ENCODE data around the gene HHIPL1. TPM values are rescaled to one million over a fixed set of nuclear protein-coding genes. Genes with fewer than 3 reads are reported as not detected.

The HHIPL1 gene
- total RNA-seq, 1 donor from 2014 or later: 0.86 TPM

DNA sequence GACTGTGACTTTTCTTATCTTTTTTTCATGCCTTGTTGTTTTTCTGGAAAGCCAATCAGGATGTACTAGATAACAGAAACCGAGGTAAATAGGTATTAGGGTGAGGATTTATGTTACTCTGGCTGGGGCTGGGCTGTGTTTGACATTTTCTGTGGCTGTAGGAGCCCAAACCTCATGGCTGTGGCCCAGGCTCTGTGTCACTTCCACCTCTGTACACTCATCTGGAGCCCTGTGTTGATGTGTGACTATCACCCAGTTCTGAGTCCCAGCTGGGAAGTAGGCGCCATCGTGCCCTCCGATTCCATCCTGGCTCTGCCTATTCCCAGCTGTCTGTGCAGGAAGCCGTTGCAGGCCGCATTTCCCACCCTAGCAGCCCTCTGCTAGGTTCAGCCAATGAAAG is 1.6 kb upstream of the HHIPL1 start:
- DNase-seq (ENCODE audit: low read depth): no peak
- H3K27ac Mint-ChIP-seq (ENCODE audit: unreplicated experiment): no peak overlapping the region

DNA sequence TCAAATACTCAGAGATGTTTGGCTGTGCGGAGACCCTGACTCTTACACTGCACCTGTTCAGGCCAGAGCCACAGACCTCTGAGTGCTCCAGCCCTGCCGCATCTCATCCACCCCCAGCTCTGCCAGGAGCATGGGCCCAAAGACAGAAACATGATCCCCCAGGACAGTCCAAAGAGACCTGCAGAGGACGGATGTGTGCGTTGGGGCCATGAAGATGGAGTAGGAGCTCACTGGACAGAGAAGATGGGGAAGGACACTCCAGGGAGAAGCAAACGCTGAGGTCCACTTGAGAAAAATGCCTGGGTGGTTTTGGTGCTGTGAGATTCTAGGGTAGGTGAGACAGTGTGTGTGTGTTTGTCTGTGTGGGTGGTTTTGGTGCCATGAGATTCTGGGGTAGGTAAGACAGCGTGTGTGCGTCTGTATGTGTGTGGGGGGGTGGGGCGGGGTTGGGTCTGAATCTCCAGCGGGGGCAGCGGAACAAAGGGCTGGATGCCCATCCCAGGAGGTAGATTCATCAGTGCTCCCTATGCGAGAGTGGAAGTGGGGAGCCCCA is 818 bp upstream of the HHIPL1 start:
- no peaks in the 10 kb centered on the region for H3K79me2 ChIP-seq (ENCODE audit: insufficient read depth, low read length)
- H2AFZ ChIP-seq (ENCODE audit: low read depth, low read length): no peak overlapping the region
- no peak overlapping the region for H3K4me3 ChIP-seq (ENCODE audit: insufficient read depth, low read depth, low read length)
- Mint-ChIP-seq H3K27ac (ENCODE audit: unreplicated experiment) (peak overlapping the region; percentile 10), H3K4me3 (ENCODE audit: unreplicated experiment) (peak overlapping the region; percentile 47), H3K4me1 (ENCODE audit: low read depth, unreplicated experiment) (peaks cover 7% of the 10 kb centered on the region), H3K27me3 (ENCODE audit: low read depth, unreplicated experiment) (peaks cover 17% of the 10 kb centered on the region), H3K9me3 (ENCODE audit: unreplicated experiment) (peaks cover under 1% of the 10 kb centered on the region), H3K36me3 (ENCODE audit: low read depth, unreplicated experiment) (no peaks in the 10 kb centered on the region)
- no peak overlapping the region for H3K4me2 ChIP-seq (ENCODE audit: low read length)
- peaks cover 9% of the 10 kb centered on the region for H3K4me1 ChIP-seq (ENCODE audit: insufficient read depth, low read length)
- no peak for FAIRE-seq
- no peak for TF ChIP-seq EZH2 (IDR thresholded peaks at IDR 0.05; ENCODE audit: insufficient read depth, low read length)
- TF ChIP-seq, protein P1, sequence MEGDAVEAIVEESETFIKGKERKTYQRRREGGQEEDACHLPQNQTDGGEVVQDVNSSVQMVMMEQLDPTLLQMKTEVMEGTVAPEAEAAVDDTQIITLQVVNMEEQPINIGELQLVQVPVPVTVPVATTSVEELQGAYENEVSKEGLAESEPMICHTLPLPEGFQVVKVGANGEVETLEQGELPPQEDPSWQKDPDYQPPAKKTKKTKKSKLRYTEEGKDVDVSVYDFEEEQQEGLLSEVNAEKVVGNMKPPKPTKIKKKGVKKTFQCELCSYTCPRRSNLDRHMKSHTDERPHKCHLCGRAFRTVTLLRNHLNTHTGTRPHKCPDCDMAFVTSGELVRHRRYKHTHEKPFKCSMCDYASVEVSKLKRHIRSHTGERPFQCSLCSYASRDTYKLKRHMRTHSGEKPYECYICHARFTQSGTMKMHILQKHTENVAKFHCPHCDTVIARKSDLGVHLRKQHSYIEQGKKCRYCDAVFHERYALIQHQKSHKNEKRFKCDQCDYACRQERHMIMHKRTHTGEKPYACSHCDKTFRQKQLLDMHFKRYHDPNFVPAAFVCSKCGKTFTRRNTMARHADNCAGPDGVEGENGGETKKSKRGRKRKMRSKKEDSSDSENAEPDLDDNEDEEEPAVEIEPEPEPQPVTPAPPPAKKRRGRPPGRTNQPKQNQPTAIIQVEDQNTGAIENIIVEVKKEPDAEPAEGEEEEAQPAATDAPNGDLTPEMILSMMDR (IDR thresholded peaks at IDR 0.05; ENCODE audit: insufficient read depth, low read depth, low read length): no peak
- H3K27me3 ChIP-seq (ENCODE audit: insufficient read depth, low read length): no peaks in the 10 kb centered on the region
- H3K27ac ChIP-seq (ENCODE audit: low read depth, low read length): no peak overlapping the region
- no peak overlapping the region for H3K9ac ChIP-seq (ENCODE audit: low read length)
- H3K36me3 ChIP-seq (ENCODE audit: insufficient read depth, low read length): no peaks in the 10 kb centered on the region
- H4K20me1 ChIP-seq (ENCODE audit: insufficient read depth, low read length): no peaks in the 10 kb centered on the region
- H3K9me3 ChIP-seq (ENCODE audit: insufficient read depth, low read depth, low read length): no peaks in the 10 kb centered on the region
- no peak for DNase-seq (ENCODE audit: low read depth)

More for the DNA sequence above, 1.6 kb upstream of the HHIPL1 start:
- FAIRE-seq: no peak
- peaks cover 5% of the 10 kb centered on the region for H3K4me1 ChIP-seq (ENCODE audit: insufficient read depth, low read length)
- peaks cover 16% of the 10 kb centered on the region for H3K27me3 Mint-ChIP-seq (ENCODE audit: low read depth, unreplicated experiment)
- no peaks in the 10 kb centered on the region for H3K27me3 ChIP-seq (ENCODE audit: insufficient read depth, low read length)
- H3K4me1 Mint-ChIP-seq (ENCODE audit: low read depth, unreplicated experiment): peaks cover 6% of the 10 kb centered on the region
- no peak for TF ChIP-seq EZH2 (IDR thresholded peaks at IDR 0.05; ENCODE audit: insufficient read depth, low read length)
- TF ChIP-seq, protein P1 (IDR thresholded peaks at IDR 0.05; ENCODE audit: insufficient read depth, low read depth, low read length): no peak
- no peaks in the 10 kb centered on the region for H3K79me2 ChIP-seq (ENCODE audit: insufficient read depth, low read length)
- no peaks in the 10 kb centered on the region for H4K20me1 ChIP-seq (ENCODE audit: insufficient read depth, low read length)
- H3K36me3 Mint-ChIP-seq (ENCODE audit: low read depth, unreplicated experiment): no peaks in the 10 kb centered on the region
- H2AFZ ChIP-seq (ENCODE audit: low read depth, low read length): no peak overlapping the region
- no peak overlapping the region for H3K27ac ChIP-seq (ENCODE audit: low read depth, low read length)
- H3K36me3 ChIP-seq (ENCODE audit: insufficient read depth, low read length): no peaks in the 10 kb centered on the region
- H3K9me3 ChIP-seq (ENCODE audit: insufficient read depth, low read depth, low read length): no peaks in the 10 kb centered on the region
- H3K9me3 Mint-ChIP-seq (ENCODE audit: unreplicated experiment): no peaks in the 10 kb centered on the region
- no peak overlapping the region for H3K9ac ChIP-seq (ENCODE audit: low read length)
- no peak overlapping the region for H3K4me3 Mint-ChIP-seq (ENCODE audit: unreplicated experiment)
- no peak overlapping the region for H3K4me2 ChIP-seq (ENCODE audit: low read length)
- no peak overlapping the region for H3K4me3 ChIP-seq (ENCODE audit: insufficient read depth, low read depth, low read length)
